GM12872 (cell line): ENCODE measurements around the gene LDB3.

Experiments
- CTCF ChIP-seq: IDR thresholded peaks from 3 replicates; pipeline ENCODE4 v1.5.1; 2011; ENCODE audit warnings: low read depth, mild to moderate bottlenecking, low read length, moderate library complexity; ENCODE audit not compliant: insufficient read depth

The LDB3 gene

DNA sequence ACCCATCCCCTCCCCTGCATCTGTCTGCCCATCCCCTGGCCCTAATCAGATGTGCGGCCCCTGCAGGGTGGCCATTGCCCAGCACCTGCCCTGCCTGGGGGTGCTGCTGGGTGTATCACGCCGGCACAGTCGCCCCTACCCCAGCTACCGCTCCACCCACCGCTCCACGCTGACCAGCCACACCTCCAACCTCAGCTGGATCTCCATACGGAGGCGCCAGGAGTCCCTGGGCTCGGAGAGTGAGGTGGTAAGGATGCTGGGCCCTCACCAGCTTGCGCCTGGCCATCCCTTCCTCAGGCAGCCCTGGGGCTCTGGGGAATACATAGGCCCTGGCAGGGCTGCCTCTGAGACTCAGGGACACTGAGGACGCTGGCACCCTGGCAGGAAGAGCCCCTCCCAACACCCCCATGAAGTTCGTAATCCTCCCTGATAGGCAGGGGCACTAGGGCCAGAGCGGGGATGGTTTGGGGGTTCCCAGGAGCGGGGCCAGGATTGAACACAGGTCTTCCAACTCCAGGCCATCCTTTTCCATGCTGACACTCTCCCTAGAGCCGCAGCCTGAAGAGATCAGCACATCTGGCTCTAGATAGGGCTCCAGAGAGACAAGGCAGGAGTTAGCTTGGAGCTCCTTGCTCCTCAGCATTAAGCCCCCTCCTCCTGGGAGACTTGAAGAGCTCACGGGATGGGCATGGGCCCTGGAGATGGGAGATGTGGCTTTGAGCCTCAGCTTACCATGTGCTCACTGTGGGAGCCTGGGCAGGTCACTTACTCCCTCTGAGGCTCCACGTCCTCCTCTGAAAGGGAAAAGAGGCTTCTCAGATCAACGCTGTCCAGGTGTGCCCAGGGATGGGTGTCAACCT, 5.9 kb upstream of the LDB3 start:
- TF ChIP-seq CTCF: no peak

GRCh38 chr10:86663046-86663345, 5.3 kb upstream of the LDB3 start:
- no peak for TF ChIP-seq CTCF

DNA sequence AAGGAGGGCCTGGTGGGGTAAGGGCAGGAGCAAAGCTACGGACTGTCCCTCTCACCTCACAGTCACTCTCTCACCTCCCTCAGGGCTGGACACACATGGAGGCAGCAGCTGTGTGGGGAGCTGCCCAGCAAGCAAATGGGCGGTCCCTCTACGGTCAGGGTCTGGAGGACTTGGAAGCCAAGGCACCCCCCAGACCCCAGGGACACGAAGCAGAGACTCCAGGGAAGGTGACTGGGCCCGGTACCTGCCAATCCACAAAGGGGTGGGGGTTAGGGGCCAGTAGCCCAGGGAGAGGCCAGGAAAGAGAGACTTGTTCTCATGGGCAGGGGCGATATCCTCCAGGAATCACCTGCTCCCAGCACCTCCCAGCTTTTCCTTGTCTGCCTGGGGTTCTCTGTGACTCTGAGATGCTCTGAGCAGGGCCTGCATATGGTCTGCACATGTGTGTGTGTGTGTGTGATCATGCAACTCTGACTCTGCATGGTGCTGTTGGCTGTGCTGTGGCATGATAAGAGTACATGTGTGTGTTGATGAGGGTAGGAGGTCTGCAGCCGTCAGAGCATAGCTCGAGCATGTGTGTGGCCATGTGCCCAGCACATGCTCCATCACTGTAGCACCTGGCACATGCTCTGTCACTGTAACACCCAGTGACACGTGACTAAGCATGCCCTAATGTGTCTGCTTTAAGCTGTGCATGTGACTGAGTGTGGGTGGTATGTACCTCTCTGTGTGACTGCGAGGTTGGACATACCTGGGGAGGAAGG, 4.6 kb upstream of the LDB3 start:
- no peak for TF ChIP-seq CTCF

- TF ChIP-seq CTCF: no peak
Observed at GRCh38 chr10:86664341-86665217, 3.7 kb upstream of the LDB3 start.

DNA sequence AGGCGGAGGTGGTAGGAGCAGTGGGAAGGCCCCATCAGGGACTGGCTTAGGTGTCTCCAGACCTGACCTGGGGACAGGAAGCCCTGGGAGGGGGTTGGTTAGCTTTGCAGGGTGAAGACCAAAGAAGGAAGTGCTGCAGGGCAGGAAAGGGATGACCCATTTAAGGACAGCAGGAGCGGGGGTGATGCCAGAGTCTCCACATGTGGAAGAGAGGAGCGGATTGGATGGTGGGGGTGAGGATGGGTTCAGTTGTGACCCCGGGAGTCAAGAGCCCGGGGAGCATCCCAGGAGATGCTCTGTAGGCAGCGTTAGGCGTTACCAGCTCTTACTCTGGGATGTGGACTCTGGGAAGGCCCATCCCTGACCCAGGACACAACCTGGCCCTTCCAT, 3.1 kb upstream of the LDB3 start:
- no peak for TF ChIP-seq CTCF

DNA sequence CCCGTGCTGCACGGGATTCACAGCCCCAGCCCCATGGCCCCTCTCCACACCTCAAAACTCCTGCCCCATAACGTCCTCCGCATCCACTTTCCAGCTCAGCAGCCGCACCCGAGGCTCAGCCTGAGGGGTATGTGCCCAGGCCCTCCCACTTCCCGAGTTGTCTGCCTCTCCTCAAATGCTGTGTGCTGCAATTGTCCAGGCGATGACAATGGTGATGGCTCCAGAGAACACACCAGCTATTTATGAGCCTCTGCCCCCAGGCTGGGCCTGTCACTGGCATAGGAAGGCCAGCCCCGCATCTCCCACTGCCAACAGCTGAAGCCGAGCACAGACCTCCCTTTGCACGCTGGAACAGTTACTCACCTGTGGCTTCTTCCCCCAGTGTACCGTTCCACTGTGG, 2.4 kb upstream of the LDB3 start:
- no peak for TF ChIP-seq CTCF

DNA sequence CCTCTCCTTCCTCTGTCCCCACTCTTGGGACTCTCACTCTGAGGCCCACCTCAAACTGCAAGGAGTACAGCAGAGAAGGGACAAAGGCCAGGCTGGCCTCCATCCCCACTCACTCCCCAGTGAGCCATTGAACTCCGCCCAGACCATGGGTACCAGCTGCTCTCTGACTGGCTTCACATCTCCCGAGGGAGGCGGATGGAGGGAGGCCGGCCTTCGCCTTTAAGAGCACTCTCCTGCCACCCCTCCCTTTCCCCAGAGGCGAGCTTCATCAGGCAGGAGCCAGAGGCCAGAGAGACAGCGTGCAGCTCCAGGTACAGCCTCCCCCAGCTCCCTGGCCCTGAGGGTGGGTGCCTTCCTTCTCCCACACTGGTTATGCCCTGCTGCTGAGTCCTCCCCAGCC, 1.8 kb upstream of the LDB3 start:
- no peak for TF ChIP-seq CTCF
